22Rv1 (cell line): ENCODE measurements around the gene UBR3.

Experiments
- ZFX ChIP-seq: fragments of 450-650 bp; IDR thresholded peaks from 2 replicates; pipeline ENCODE4 v1.6.1; 2017; ENCODE audit warnings: antibody characterized with exemption, borderline replicate concordance
- TF ChIP-seq, protein P1 (sequence below): fragments of 450-650 bp; IDR thresholded peaks from 2 replicates; pipeline ENCODE4 v1.5.1; 2017; ENCODE audit warnings: mild to moderate bottlenecking

DNA sequence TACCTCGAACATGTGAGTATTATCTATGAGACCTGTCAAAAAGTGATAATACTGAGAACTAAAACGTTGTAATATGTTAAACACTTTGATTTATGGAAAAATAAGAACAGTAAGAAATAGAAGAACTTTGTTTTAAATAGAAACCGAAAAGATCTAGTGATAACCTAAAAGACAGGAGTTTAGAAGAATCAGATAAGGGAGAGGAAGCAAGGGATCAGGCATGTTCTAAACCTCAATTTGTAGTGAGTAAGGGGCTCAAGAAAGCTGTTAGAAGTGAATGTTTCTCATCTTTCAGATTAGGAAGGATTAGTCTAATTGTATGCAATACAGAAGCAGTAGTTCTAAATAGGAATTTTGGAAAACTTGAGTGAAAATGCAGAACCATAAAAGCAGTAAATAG is 182.0 kb downstream of the UBR3 start:
- TF ChIP-seq, protein P1, sequence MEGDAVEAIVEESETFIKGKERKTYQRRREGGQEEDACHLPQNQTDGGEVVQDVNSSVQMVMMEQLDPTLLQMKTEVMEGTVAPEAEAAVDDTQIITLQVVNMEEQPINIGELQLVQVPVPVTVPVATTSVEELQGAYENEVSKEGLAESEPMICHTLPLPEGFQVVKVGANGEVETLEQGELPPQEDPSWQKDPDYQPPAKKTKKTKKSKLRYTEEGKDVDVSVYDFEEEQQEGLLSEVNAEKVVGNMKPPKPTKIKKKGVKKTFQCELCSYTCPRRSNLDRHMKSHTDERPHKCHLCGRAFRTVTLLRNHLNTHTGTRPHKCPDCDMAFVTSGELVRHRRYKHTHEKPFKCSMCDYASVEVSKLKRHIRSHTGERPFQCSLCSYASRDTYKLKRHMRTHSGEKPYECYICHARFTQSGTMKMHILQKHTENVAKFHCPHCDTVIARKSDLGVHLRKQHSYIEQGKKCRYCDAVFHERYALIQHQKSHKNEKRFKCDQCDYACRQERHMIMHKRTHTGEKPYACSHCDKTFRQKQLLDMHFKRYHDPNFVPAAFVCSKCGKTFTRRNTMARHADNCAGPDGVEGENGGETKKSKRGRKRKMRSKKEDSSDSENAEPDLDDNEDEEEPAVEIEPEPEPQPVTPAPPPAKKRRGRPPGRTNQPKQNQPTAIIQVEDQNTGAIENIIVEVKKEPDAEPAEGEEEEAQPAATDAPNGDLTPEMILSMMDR, result no peak
- no peak for TF ChIP-seq ZFX
